ENCODE data around the gene SFXN3. TPM values are rescaled to one million over a fixed set of nuclear protein-coding genes. Genes with fewer than 3 reads are reported as not detected.

The SFXN3 gene
- total and polyA plus RNA-seq, 2 experiments from 2014 or later: 0.68 to 3.8 TPM

DNA sequence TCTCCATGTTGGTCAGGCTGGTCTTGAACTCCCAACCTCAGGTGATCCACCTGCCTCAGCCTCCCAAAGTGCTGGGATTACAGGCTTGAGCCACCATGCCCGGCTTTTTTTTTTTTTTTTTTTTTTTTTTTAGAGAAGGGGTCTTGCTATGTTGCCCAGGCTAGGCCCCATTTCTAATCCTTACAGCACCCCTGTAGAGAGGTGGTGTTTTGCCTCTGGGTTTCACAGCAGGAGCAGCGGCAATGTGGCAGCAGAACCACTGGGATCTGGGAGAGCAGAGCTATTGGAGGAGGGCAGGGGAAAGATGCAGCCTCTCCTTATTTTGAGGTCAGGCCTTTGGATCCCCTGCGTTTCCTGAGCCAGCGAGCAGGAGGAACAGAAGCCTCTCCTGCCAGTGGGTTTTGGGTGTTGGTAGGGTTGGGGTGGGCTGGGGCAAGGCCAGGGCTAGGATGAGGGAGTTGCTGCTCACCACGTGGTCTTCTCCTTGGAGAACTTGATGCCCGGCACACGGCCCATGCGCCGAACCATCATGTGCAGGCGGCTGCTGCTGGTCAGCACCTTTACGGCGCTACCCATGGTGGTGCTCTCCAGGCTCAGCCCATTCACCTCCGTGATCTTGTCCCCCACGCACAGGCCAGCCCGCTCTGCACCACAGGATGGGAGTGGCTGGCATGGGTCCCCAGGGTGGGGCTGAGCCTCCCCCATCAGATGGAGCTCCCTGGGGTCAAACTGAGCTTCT is 7.9 kb upstream of the SFXN3 start:
- no peaks in the 10 kb centered on the region; the same call in 2 of the 3 replicates for H3K36me3 Mint-ChIP-seq (ENCODE audit: low read depth)
- Histone ChIP-seq H2AFZ (no peak overlapping the region), H3K9me2 (ENCODE audit: insufficient read depth) (no peaks in the 10 kb centered on the region), H3K4me1 (ENCODE audit: insufficient read depth) (peaks cover 10% of the 10 kb centered on the region; the same call in 1 of the 2 replicates), H3K36me3 (ENCODE audit: insufficient read depth) (no peaks in the 10 kb centered on the region), H4K20me1 (replicated peaks; ENCODE audit: insufficient read depth) (no peaks in the 10 kb centered on the region), H3K4me3 (no peak overlapping the region), H3K27ac (ENCODE audit: low read depth) (no peak overlapping the region), H3K79me2 (replicated peaks; ENCODE audit: insufficient read depth) (no peaks in the 10 kb centered on the region), H3K4me2 (no peak overlapping the region), H3F3A (replicated peaks; ENCODE audit: low read depth) (no peaks in the 10 kb centered on the region), H3K27me3 (ENCODE audit: insufficient read depth) (peaks cover 32% of the 10 kb centered on the region)
- H3K27ac Mint-ChIP-seq: no peak overlapping the region
- H3K4me3 Mint-ChIP-seq: no peak overlapping the region
- H3K27me3 Mint-ChIP-seq (ENCODE audit: insufficient read depth, low read depth, poor library complexity): peaks cover 38% of the 10 kb centered on the region
- H3K9me3 Mint-ChIP-seq: no peaks in the 10 kb centered on the region
- DNase-seq (ENCODE audit: low spot score) (no peak), ATAC-seq (no peak)
- peaks cover 18% of the 10 kb centered on the region for H3K4me1 Mint-ChIP-seq
- TF ChIP-seq, protein P1, sequence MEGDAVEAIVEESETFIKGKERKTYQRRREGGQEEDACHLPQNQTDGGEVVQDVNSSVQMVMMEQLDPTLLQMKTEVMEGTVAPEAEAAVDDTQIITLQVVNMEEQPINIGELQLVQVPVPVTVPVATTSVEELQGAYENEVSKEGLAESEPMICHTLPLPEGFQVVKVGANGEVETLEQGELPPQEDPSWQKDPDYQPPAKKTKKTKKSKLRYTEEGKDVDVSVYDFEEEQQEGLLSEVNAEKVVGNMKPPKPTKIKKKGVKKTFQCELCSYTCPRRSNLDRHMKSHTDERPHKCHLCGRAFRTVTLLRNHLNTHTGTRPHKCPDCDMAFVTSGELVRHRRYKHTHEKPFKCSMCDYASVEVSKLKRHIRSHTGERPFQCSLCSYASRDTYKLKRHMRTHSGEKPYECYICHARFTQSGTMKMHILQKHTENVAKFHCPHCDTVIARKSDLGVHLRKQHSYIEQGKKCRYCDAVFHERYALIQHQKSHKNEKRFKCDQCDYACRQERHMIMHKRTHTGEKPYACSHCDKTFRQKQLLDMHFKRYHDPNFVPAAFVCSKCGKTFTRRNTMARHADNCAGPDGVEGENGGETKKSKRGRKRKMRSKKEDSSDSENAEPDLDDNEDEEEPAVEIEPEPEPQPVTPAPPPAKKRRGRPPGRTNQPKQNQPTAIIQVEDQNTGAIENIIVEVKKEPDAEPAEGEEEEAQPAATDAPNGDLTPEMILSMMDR (conservative IDR thresholded peaks at IDR 0.05; ENCODE audit: low read depth in 2 of 2): no peak
- no peak for TF ChIP-seq POLR2AphosphoS5 (IDR thresholded peaks at IDR 0.05; ENCODE audit: low read depth)
- TF ChIP-seq STAT1 (IDR thresholded peaks at IDR 0.05; ENCODE audit: unreplicated experiment): no peak
- TF ChIP-seq, protein P2, sequence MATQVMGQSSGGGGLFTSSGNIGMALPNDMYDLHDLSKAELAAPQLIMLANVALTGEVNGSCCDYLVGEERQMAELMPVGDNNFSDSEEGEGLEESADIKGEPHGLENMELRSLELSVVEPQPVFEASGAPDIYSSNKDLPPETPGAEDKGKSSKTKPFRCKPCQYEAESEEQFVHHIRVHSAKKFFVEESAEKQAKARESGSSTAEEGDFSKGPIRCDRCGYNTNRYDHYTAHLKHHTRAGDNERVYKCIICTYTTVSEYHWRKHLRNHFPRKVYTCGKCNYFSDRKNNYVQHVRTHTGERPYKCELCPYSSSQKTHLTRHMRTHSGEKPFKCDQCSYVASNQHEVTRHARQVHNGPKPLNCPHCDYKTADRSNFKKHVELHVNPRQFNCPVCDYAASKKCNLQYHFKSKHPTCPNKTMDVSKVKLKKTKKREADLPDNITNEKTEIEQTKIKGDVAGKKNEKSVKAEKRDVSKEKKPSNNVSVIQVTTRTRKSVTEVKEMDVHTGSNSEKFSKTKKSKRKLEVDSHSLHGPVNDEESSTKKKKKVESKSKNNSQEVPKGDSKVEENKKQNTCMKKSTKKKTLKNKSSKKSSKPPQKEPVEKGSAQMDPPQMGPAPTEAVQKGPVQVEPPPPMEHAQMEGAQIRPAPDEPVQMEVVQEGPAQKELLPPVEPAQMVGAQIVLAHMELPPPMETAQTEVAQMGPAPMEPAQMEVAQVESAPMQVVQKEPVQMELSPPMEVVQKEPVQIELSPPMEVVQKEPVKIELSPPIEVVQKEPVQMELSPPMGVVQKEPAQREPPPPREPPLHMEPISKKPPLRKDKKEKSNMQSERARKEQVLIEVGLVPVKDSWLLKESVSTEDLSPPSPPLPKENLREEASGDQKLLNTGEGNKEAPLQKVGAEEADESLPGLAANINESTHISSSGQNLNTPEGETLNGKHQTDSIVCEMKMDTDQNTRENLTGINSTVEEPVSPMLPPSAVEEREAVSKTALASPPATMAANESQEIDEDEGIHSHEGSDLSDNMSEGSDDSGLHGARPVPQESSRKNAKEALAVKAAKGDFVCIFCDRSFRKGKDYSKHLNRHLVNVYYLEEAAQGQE (IDR thresholded peaks at IDR 0.05; ENCODE audit: unreplicated experiment): no peak
- no peak for TF ChIP-seq CREB1 (CRISPR knock-in tag; IDR thresholded peaks at IDR 0.05; ENCODE audit: low read depth)
- TF ChIP-seq, protein P3, sequence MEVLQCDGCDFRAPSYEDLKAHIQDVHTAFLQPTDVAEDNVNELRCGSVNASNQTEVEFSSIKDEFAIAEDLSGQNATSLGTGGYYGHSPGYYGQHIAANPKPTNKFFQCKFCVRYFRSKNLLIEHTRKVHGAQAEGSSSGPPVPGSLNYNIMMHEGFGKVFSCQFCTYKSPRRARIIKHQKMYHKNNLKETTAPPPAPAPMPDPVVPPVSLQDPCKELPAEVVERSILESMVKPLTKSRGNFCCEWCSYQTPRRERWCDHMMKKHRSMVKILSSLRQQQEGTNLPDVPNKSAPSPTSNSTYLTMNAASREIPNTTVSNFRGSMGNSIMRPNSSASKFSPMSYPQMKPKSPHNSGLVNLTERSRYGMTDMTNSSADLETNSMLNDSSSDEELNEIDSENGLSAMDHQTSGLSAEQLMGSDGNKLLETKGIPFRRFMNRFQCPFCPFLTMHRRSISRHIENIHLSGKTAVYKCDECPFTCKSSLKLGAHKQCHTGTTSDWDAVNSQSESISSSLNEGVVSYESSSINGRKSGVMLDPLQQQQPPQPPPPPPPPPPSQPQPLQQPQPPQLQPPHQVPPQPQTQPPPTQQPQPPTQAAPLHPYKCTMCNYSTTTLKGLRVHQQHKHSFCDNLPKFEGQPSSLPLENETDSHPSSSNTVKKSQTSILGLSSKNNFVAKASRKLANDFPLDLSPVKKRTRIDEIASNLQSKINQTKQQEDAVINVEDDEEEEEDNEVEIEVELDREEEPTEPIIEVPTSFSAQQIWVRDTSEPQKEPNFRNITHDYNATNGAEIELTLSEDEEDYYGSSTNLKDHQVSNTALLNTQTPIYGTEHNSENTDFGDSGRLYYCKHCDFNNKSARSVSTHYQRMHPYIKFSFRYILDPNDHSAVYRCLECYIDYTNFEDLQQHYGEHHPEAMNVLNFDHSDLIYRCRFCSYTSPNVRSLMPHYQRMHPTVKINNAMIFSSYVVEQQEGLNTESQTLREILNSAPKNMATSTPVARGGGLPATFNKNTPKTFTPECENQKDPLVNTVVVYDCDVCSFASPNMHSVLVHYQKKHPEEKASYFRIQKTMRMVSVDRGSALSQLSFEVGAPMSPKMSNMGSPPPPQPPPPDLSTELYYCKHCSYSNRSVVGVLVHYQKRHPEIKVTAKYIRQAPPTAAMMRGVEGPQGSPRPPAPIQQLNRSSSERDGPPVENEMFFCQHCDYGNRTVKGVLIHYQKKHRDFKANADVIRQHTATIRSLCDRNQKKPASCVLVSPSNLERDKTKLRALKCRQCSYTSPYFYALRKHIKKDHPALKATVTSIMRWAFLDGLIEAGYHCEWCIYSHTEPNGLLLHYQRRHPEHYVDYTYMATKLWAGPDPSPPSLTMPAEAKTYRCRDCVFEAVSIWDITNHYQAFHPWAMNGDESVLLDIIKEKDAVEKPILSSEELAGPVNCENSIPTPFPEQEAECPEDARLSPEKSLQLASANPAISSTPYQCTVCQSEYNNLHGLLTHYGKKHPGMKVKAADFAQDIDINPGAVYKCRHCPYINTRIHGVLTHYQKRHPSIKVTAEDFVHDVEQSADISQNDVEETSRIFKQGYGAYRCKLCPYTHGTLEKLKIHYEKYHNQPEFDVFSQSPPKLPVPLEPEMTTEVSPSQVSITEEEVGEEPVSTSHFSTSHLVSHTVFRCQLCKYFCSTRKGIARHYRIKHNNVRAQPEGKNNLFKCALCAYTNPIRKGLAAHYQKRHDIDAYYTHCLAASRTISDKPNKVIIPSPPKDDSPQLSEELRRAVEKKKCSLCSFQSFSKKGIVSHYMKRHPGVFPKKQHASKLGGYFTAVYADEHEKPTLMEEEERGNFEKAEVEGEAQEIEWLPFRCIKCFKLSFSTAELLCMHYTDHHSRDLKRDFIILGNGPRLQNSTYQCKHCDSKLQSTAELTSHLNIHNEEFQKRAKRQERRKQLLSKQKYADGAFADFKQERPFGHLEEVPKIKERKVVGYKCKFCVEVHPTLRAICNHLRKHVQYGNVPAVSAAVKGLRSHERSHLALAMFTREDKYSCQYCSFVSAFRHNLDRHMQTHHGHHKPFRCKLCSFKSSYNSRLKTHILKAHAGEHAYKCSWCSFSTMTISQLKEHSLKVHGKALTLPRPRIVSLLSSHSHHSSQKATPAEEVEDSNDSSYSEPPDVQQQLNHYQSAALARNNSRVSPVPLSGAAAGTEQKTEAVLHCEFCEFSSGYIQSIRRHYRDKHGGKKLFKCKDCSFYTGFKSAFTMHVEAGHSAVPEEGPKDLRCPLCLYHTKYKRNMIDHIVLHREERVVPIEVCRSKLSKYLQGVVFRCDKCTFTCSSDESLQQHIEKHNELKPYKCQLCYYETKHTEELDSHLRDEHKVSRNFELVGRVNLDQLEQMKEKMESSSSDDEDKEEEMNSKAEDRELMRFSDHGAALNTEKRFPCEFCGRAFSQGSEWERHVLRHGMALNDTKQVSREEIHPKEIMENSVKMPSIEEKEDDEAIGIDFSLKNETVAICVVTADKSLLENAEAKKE (CRISPR knock-in tag; IDR thresholded peaks at IDR 0.05): no peak
- TF ChIP-seq EZH2 (IDR thresholded peaks at IDR 0.05; ENCODE audit: low read depth, unreplicated experiment): no peak
- no peak for TF ChIP-seq EZH2phosphoT487 (IDR thresholded peaks at IDR 0.05; ENCODE audit: unreplicated experiment)
- TF ChIP-seq JUNB (IDR thresholded peaks at IDR 0.05; ENCODE audit: unreplicated experiment): no peak
- TF ChIP-seq ZNF114 (CRISPR knock-in tag; IDR thresholded peaks at IDR 0.05): no peak
- TF ChIP-seq, protein P4, sequence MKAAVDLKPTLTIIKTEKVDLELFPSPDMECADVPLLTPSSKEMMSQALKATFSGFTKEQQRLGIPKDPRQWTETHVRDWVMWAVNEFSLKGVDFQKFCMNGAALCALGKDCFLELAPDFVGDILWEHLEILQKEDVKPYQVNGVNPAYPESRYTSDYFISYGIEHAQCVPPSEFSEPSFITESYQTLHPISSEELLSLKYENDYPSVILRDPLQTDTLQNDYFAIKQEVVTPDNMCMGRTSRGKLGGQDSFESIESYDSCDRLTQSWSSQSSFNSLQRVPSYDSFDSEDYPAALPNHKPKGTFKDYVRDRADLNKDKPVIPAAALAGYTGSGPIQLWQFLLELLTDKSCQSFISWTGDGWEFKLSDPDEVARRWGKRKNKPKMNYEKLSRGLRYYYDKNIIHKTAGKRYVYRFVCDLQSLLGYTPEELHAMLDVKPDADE (IDR thresholded peaks at IDR 0.05): no peak
- no peak for TF ChIP-seq NANOG (IDR thresholded peaks at IDR 0.05; ENCODE audit: borderline replicate concordance)
- no peak for TF ChIP-seq ZNF331 (CRISPR knock-in tag; IDR thresholded peaks at IDR 0.05; ENCODE audit: low read depth)
